SH-SY5Y (cell line): Measurements from ENCODE around the gene NKAIN2.

Source experiments
- GATA2 ChIP-seq: IDR thresholded peaks from 2 replicates; pipeline ENCODE4 v1.6.1; 2011; ENCODE audit warnings: mild to moderate bottlenecking, low read depth, low read length
- GATA3 ChIP-seq: IDR thresholded peaks from 2 replicates; pipeline ENCODE4 v1.6.1; 2011; ENCODE audit warnings: low read depth, mild to moderate bottlenecking, low read length, moderate library complexity

Gene NKAIN2

GRCh38 chr6:124007266-124007665 is 203.6 kb downstream of the NKAIN2 start:
- no peak for TF ChIP-seq GATA3
- no peak for TF ChIP-seq GATA2

DNA sequence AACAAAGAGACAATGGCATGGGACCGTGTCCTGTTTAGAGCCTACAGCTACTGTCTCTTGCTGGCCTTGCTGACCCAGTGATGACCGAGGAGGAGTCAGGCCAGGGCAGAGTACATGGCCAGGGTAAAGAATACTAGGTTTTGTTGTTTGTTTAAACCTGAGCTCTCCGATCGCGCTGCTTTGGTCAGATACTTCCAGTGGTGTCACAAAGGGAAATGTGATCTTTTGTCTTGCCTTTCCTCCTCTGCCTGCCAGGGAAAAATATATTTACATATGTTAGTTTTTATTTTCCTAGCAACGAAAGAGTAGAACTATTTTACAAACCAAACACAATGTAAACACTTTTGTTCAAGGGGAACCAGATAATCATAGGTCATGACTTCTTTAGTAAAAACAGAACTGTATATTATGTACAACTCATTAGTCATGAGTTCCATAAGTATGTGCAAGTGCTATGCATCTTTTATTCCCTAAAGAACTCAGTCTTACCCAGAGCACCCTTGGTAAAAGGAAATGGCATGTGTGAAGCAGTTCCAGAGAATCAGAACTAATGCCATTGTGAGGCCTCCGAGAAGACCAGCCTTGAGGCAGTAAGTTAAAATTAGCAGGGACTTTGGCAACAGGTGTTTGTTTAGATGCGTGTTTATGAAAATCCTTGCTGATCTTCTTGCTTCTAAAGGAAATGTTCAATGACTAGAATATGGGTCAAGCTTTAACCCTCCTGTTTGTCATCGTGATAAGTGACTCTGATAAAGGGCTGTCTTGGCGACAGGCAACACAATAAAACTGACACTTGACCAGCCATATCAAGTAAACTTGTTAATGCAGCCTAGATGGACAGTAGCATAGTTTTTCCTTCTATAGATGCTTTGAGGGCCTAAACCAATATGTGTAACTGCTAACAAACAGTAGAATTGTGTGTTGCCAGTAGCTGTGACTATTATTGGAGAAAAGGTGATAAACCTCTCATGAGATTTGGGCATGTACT is 204.6 kb downstream of the NKAIN2 start:
- TF ChIP-seq GATA3 (no peak), GATA2 (no peak)

DNA sequence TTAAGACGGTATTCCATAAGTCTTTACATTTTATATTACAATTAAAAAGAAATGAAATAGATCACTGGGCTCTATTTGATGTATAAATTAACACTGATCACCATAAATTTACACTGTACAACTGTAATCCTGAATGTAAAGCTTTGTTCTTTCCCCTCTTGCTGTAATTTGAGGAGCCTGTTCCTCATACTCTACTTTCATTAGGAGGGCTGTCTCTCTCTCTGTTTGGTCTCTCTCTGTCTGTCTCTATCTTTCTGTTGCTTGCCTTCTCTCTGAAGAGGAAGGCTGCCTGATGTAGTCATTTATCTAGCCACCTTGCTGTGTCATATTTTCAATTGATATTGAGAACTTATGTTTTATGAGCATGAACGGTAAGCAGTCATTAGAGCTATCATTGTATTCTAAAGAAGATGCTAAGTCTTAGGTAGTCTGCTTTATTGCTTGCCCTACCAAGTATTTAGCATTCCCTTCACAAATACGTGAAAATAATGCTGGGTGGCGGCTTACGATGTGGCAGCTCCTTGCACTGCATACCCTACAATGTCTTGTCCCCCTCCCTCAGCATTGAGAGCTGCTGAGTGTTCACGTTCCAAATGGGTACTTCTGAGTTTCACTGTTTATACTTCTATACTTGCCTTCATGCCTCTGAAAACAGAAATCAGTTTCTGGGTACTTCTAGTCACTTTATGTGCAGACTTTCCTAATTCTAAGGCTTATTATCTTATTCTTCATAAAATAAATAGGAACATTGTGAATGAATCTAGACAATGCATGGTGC is 205.5 kb downstream of the NKAIN2 start:
- TF ChIP-seq GATA2 (no peak), GATA3 (no peak)

- TF ChIP-seq GATA3 (no peak), GATA2 (no peak)
These were observed 206.9 kb downstream of the NKAIN2 start for GRCh38 chr6:124010574-124010973.

GRCh38 chr6:124011180-124011579 is 207.5 kb downstream of the NKAIN2 start:
- TF ChIP-seq GATA2 = no peak
- TF ChIP-seq GATA3 = no peak

DNA sequence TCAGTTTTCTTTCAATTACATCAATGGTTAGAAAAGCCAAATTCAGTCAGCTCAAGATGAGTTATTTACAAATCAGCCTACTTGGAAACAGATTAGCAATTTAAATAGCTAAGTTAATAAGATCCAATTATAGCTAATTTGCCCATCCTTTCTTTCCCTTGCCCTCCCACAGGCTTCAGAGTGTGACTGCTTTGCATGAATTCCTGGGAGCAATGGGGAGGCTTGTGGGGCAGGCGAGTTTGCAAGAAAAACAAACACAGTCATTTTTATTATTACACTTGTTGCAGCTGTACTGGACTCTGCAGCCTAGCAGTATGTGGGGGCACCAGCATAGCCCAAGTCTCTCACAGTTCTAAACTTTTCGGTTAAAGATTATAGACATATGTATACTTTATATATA is 219.0 kb downstream of the NKAIN2 start:
- no peak for TF ChIP-seq GATA2
- TF ChIP-seq GATA3 = no peak

GRCh38 chr6:124026694-124027093 is 223.0 kb downstream of the NKAIN2 start:
- TF ChIP-seq GATA3 (no peak), GATA2 (no peak)

- no peak for TF ChIP-seq GATA3
- TF ChIP-seq GATA2 = no peak
These were observed 223.7 kb downstream of the NKAIN2 start for GRCh38 chr6:124027392-124027791.

DNA sequence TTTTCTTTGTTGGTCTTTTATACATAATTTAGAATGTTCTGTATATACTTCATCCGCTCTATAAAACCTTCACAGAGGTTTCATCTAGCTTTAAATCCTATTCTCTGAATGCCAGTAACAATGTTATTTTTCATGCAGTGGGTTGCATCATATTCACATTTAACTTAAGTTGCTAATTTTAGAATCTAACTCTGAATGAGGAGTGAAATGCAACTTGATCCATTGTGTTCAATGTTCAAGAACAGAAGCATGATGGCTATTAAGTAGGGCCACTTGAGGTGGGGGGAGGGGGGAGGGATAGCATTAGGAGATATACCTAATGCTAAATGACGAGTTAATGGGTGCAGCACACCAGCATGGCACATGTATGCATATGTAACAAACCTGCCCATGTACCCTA is 224.5 kb downstream of the NKAIN2 start:
- no peak for TF ChIP-seq GATA2
- no peak for TF ChIP-seq GATA3

DNA sequence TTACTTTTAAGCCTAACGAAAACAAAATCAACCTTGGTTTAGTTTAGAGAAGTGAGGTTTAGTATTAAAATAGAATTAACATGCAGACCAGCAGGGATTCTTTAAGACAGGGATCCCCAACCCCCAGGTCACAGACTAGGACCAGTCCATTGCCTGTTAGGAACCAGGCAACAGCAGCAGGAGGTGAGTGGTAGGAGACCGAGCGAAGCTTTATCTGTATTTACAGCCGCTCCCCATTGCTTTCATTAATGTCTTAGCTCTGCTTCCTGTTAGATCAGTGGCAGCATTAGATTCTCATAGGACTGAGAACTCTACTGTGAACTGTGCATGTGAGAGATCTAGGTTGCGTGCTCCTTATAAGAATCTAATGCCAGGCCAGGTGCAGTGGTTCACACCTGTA is 225.9 kb downstream of the NKAIN2 start:
- no peak for TF ChIP-seq GATA3
- no peak for TF ChIP-seq GATA2

GRCh38 chr6:124033501-124033900 is 229.8 kb downstream of the NKAIN2 start:
- no peak for TF ChIP-seq GATA3
- TF ChIP-seq GATA2 = no peak

GRCh38 chr6:124036384-124036783 is 232.7 kb downstream of the NKAIN2 start:
- no peak for TF ChIP-seq GATA2
- no peak for TF ChIP-seq GATA3

DNA sequence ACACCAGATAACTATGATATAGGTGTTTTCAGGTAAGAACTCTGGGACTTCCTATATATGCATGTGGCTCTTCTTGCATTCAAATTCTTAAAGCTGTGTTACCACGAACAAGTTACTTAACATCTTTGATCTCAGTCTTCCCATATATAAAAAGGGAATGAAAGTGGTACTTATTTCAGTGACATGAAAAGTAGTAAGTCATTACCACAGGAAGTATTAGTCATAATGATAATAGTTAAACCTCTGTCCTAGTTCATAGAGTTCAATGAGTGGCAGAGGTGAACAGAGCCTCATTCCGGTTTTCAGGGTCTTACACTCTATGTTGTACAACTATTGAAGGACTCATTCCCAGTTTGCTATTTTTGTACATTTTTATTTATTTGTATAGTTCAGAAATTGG is 237.0 kb downstream of the NKAIN2 start:
- TF ChIP-seq GATA3 (no peak), GATA2 (no peak)

DNA sequence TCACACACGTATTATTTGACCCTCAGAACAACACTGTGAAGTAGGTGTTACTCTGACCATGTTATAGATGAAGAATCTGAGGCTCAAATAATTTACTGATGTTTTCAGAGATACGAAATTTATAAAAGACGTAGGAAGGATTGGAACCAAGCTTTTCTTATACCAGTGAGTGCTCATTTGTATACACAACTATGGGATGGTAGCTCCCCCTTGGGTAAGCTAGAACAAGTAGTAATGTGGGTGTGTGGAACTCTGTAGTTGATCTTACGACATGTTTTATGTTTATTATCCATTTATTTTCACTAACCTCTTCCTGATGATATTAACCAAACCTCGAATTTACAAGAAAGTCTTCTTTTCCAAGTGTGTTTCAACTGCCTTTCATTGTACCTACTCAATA is 248.5 kb downstream of the NKAIN2 start:
- TF ChIP-seq GATA3 (no peak), GATA2 (no peak)

- TF ChIP-seq GATA2 = no peak
These were observed 249.7 kb downstream of the NKAIN2 start for GRCh38 chr6:124053315-124053714.

- TF ChIP-seq GATA2 (no peak), GATA3 (no peak)
These were observed 250.4 kb downstream of the NKAIN2 start for GRCh38 chr6:124054034-124054433.
